HG02938 (cell line): ENCODE measurements around the gene RNF25.

Experiments
- ATAC-seq: cut with Tn5 transposase; IDR thresholded peaks from one replicate; pipeline ENCODE4 v1.9.1; 2021; ENCODE audit warnings: mild to moderate bottlenecking, moderate library complexity; ENCODE audit not compliant: unreplicated experiment

Gene RNF25, protein sequence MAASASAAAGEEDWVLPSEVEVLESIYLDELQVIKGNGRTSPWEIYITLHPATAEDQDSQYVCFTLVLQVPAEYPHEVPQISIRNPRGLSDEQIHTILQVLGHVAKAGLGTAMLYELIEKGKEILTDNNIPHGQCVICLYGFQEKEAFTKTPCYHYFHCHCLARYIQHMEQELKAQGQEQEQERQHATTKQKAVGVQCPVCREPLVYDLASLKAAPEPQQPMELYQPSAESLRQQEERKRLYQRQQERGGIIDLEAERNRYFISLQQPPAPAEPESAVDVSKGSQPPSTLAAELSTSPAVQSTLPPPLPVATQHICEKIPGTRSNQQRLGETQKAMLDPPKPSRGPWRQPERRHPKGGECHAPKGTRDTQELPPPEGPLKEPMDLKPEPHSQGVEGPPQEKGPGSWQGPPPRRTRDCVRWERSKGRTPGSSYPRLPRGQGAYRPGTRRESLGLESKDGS

DNA sequence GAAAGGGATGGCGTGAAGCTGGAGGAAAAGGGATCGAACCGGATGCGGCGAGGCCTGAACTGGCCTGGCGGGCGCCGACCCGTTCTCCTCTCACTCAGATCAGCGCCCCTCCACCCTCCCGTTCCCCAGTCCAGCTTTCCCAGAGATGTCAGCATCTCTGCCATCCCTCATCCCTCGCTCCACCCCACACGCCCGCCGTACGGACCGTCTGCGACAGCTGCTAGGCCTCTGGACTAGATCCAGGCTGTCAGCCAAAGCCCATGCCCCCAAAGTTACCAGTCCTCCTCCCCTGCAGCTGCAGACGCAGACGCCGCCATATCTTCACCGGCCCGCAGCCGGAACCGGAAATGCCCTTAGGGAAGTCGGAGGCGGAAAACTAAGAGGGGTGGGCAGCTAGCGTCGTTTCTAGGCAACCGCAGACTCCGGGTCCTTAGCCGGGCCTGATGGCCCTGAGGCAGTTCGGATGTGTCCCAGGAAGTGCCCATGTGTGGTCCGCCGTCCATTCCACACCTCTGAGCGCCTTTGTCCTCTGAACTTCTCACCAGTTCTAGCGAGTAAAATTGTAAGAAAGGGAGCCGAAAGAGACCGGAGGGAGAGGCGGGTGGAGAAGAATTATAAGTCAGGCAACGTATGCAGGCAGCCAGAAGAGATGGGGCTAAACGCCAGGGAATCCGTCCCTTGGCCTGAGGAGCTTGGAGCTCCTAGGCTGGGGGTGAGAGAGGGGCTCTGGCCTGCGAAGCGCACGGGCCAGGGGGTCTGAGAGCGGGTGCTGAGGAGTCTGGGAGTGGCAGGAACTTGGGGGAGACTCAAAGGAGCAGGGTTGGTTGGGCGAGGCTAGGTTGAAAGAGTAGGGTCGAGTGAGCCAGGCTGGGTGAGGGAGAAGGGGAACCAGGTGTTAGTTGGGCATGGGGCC, at the start of gene RNF25, which contains the start of gene STK36:
Gene RNF25 (minus strand): TSS at position 349 of the 913 bp plus-strand sequence. CDS start 32 bp downstream, at position 317.
Gene STK36 (plus strand): TSS at position 433 of the 913 bp plus-strand sequence. CDS start 744 bp downstream, outside the sequence.
- ATAC-seq: peak; percentile 97

DNA sequence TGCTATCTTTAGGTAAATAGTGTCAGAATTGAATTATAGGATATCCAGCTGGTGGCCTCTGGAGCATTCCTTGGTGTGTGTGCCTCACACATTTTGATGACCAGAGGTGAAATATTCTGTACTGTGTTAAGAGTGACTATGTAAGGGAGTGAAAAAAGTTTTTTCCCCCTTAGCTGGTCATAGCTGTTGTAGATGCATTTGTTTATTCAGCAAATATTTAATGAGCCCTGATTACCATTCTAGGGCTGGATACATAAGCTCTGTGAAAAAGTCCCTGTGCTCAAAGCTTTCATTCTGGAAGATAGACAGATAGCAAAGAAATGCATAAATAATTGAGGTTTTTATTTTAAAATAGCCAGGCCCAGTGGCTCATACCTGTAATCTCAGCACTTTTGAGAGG, 49.7 kb upstream of the RNF25 start:
- ATAC-seq: no peak

DNA sequence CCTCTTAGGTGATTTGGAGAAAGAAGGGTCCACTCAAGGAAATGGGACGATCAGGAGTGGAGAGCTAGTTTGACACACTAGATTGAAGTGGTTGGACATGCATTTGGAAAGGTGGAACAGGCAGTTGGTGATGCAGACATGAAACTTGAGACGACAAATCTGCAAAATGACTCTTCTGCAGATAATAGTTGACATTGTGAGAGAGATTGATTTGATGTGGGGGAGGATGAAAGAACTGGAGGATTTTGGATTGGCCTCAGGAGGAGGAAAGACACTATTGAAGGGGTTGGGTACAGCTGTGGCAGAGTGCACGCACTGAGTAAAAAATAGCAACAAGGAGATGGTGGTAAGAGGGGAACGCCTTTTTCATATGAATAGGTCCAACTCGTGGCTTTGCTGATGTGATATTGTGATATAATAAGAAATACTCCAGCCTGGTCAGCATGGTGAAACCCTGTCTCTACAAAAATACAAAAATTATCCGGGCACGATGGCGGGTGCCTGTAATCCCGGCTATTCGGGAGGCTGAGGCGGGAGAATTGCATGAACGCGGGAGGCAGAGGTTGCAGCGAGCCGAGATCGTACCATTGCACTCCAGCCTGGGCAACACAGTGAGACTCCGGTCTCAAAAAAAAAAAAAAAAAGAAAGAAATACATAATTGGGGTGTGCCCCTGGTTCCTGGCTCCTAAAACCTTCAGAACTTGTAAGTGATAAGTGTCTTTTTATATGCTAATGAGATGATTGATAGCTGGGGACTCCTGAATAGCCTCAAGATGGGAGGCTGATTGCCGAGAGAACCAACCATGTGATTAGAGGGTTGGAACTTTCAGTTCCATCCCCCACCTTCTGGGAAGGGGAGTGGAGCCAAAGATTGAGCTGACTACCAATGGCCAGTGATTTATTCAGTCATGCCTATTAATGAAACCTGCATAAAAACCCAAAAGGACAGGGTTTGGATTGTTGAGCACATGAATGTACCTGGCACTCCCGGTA, 48.5 kb upstream of the RNF25 start:
- no peak for ATAC-seq

DNA sequence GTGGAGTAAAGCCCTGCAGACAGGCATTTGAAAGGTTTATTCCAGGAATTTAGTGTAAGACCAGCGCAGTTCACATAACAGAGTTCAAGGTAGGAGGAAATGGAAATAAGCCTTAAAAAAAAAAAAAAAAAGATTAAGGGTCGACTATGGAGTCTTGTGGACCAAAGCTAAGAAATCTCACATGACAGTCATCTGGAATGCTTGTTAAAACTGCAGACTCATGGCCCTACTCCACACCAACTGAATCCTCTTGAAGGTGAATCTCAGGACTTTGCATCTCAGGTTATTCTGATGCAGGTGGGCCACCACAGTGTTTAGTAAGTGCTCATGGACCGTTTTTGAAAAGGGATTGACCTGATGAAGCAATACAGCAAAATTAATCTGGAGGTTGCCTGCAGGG, 47.7 kb upstream of the RNF25 start:
- no peak for ATAC-seq

DNA sequence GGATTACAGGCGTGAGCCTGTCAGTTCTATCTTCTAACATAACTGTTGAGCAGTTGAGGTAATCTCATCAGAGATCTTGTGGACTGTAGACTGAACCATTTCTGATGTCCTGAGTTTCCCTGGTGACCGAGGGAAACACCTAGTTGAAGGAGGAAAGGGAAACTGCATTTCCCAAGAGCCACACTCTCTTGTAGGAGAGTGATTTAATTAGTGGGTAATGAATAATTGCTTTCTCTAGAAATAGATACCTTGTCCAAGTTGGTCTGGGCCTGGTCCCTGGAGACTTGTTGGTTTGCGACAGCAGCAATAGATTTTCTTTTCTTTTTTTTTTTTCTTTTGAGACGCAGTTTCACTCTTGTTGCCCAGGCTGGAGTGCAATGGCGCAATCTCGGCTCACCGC, 46.3 kb upstream of the RNF25 start:
- no peak for ATAC-seq

DNA sequence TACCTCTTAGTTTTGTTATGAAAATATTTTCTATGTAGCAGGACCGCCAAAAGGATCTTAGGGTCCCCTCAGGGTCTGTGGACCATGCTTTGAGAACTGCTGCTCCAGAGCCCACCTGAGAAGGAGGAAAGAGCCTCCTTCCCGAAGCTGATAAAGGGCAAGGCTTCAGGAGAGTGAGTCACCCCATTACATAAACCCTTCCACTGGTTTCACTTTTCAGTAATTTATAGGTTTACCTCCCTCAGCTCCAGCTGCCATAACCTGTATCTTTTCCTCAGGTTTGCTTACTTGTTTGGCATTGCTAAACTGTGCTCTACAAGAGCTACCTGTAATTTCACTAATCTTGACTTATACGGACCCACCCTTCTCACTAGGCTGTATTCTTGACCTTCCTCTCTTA, 45.5 kb upstream of the RNF25 start:
- ATAC-seq: no peak

DNA sequence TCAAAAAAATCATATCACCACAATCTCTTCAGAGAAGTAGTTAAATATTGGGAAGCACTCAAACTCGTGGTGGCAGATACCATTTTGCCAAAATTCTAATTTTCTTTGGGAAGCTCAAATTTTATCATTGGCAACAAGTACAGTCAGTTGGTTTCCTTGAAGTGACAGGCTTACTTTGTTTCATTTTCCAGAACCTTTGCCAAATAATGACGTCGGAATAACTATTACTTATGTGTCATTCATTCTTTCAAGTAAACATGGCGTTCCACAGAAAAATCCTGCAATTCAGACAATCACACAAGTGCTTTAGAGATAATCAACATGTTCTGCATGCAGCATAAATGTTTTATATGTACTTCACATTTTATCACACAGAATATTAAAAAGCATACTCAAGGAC, 44.3 kb upstream of the RNF25 start:
- ATAC-seq: no peak

DNA sequence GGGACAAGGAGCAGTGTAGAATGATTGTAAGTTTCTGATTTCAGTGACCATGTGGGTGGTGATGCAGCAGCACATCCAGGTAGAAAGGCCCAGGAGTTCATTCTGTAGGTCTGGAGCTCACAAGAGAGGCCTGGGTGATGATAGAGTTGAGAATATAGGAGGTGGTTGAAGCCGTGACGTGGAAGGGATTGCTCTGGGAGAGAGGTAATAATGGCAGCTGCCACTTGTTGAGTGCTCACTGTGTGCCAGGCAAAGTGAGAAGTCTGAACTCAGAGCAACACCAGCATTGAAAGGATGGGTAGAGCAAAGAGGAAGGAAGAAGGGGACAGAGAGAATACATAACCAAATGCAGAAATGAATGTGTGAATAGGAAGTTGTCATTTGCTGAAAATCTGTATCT, 42.1 kb upstream of the RNF25 start:
- ATAC-seq: no peak

DNA sequence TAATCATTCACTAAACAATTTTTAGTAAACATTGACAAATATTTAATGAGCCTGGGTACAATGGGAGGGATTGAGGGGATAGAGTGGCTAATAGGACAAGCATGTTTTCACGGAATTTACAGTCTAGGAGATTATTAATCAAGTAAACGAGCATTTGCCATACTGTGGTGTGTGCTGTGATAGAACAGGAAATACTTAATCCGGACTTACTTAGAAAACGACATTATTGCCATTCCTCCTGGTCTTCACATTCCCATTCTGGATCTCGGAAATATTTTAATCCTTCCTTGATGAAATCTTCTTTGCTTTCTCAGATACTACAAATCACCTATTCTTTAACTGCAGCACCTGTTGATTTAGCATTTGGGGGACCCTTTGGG, 39.7 kb upstream of the RNF25 start:
- ATAC-seq: no peak

DNA sequence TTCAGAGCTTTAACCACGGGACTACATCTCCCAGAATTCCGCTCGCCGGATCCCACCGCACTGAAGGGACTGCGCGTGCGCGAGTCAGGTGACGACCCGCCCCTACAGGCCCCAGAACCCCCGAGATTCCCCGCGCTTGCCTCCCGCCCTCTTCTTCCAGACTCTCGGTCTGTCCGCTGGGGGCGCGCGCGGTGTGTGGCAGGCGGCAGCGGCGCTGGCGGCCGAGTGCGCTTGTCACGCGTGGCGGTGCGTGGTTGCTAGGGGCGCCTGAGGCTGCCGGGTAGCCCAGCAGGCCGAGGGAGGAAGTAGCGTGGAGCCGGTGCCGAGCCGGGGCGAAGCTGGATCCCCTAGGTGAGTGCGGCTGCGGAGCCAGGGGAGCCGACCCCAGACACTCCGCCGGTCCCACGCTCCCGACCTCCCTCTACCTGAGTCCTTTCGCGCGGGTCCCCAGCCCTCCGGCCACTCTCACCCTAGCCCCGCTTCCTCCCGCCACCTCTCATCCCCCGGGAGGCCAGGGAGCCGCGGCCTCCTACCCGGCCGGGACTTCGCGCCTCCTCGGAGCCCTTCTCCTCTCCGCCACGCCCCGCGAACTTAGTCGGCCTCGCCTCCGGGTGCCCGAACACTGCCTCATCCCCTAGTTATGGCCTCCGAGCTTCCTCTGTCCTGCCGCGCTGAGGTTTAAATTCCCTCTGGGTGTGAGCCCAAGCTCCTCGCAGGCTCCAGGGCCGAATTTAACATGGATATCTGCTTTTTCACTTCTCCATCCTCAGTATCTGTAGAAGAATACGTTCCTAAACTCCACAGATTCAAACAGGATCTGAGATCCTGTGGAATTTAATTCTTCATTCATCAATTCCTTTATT, 39.1 kb upstream of the RNF25 start, which contains the start of gene TTLL4:
Gene TTLL4 (plus strand): TSS at position 149 of the 863 bp plus-strand sequence. CDS start 26,842 bp downstream, outside the sequence.
- peak; percentile 81 for ATAC-seq

DNA sequence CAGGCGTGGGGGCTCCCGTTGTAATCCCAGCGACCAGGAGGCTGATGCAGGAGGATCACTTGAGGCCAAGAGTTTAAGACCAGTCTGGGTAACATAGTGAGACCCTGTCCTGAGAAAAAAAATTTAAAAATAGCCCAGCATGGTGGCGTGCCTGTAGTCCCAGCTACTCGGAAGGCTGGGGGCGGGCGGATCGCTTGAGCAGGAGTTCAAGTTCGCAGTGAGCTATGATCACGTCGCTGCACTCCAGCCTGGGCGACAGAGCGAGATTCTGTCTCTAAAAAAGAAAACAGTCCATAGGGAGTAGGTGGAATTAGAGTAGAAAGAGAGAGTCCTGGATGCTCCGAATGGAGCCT, 38.5 kb upstream of the RNF25 start:
- no peak for ATAC-seq

DNA sequence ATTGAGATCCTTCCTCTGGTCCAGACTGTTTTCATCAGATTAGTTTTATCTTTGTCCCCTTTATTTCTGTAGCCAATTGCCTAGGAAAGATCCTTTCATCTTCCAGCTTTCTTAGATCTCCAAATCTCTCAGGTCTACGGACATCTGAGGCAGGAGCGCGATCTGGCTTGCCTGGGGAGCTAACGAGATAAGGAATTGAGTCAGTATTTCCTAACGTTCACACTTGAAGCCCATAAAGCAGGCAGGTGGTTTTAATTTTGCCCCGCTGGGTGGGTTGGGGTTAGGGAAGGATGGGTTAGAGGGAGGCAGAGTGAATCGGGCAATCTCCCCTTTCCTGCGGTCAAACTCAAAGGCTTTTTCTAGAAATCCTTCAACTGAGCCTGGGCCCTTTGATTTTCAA, 38.1 kb upstream of the RNF25 start:
- ATAC-seq: no peak

DNA sequence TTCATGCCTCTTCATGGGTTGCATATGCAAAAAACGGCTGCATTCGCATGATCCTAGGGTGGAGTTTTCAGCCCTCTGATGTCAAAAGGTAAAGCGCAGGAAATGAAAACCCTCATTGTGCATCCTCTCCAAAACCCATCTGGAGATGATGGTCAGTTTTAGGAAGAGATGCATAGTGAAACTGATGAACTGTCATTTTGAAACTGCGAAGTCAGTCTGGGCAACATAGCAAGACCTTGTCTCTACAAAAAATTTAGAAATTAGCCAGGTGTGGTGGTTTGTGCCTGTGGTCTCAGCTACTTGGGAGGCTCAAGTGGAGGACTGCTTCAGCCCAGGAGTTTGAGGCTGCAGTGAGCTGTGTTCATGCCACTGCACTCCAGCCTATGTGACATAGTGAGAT, 36.3 kb upstream of the RNF25 start:
- ATAC-seq: peak; percentile 39

DNA sequence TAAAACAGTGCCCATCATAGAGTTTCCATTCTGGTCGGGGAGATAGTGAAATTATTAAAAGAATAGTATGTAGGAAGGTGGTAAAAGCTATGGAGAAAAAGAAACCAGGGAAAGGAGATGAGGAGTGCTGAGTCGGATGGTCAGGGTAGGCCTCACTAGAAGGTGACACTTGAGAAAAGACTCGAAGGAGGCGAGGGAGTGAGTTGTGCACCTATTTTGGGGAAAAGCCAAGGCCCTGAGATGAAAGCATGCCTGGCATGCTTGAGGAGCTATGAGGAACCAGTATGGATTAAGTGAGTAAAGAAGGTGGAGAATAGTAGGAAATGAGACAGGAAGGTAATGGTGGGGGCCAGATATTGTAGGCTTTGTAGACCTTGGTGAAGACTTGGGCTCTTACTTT, 31.5 kb upstream of the RNF25 start:
- ATAC-seq: no peak

DNA sequence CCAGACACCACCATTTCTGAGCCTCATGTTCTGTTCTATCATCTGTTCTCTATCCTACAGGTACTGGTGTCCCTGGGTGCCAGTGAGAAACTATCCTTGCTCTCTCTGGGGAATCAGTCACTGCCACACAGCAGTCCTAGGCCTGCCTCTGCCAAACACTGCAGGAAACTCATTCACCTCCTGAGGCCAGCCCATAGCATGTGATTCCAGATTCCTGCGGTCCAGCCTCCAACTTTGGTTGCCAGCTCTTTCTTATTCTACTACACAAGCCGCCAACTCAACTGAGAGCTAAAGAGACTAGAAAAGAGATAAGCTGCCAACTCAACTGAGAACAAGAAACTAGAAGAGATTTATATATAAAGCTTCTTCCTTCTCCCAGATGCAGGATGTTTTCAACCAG, 30.0 kb upstream of the RNF25 start:
- ATAC-seq: no peak

DNA sequence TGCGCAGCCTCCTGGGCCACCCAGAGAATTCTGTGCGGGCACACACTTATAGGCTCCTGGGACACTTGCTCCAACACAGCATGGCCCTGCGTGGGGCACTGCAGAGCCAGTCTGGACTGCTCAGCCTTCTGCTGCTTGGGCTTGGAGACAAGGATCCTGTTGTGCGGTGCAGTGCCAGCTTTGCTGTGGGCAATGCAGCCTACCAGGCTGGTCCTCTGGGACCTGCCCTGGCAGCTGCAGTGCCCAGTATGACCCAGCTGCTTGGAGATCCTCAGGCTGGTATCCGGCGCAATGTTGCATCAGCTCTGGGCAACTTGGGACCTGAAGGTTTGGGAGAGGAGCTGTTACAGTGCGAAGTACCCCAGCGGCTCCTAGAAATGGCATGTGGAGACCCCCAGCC, 27.1 kb upstream of the RNF25 start:
- ATAC-seq: no peak

DNA sequence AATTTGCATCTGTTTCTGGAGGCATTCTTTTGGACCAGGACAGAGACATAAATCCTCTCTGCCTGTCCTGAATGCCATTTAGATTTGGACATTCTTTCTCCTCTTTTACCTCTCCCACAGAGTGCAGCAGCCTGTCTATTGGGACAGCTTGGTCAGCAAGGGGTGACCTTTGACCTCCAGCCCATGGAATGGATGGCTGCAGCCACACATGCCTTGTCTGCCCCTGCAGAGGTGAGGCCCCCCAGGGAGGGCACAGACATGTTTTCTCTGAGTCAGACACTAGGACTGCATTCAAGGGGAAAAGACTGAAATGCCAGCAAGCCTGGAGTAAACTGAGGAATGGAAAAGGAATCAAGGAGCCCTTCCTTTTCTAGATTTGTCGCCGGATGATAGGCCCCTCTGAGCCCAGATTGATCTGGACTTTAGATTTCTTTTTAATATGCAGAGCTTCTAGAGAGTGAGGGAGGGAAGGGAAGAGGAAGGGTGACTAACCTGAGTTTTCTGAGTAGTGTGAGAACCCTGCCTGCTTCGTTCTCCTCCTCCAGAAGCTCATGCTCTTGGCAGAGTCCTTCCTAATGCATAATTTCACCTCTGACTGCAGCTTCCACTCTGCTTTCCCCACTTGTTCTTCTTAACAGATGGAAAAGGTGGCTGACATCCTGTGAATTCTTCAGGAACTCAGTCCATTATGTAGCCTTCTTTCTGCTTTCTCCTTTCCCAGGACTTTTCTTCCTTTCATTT, 22.8 kb upstream of the RNF25 start:
- no peak for ATAC-seq

DNA sequence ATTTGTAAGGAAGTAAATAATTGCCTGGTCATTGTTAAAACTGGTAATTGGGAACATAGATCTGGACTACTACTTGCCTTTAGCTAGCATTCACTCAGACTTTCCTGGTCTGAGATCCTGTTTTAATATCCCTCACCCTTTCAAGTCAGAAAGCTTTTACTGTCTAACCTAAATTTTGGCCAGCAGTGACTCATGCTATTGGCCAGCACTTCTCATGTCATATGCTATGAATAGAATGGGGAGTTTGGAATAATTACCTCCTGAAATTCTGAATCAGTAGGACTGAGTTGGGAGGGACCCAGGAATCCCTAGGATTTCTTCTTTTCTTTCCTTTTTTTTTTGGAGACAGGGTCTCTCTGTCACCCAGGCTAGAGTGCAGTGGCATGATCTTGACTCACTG, 19.4 kb upstream of the RNF25 start:
- no peak for ATAC-seq
